MV-4-11 (cell line): Measurements from ENCODE around the gene NABP1.

Experiments used
- DNase-seq: peaks from one replicate; lab custom pipeline; 2025; lab: John Stamatoyannopoulos, UW

The NABP1 gene

DNA sequence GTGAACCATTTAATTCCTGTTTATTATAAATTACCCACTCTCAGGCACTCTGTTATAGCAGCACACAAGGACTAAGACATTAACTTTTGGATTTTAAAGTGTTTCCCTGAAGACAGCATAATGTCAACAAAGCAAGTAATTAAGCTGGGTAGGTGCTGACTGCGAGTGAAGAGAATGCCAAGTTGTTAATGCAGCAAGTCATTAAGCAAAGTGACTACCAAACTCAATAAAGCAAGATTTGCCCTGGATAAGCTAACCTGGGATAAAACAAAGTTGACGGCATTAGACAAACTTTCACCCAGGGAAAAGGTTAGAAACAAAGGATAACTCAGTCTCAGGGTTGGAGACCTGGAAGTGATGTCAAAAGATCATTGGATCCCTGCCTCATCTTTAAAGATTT, 28.4 kb upstream of the NABP1 start:
- no peak for DNase-seq

GRCh38 chr2:191650896-191651773, 26.8 kb upstream of the NABP1 start:
- DNase-seq, result peak; percentile 86

DNA sequence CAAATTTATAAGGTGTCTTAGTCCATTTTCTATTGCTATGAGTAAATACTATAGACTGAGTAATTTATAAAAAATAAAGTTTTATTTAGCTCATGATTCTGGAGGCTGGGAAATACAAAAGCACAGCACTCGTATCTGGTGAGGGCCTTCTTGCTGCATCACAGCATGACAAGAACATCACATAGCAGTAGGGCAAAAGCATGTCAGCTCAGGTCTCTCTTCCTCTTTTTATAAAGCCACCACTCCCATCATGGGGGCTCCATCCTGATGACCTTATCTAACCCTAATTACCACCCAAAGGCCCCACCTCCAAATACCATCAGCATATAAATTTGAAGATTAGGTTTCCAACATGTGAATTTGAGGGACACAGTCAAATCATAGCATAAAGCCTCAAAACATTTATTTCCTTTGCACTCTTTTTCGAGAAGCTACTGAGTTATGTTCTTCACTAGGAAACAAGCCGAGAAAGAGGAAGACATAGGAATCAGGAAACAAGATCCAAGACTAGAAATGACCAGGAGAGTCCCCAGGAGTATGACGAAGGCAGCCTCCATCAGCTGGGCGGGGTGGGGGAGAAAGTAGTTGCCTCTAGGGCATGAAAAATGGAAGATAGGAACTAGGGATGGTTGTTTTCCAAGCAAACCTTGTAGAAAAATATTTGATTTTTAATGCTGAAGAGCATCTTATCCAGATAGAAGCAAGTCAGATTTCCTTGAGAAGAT, 24.1 kb upstream of the NABP1 start:
- peak; percentile 47 for DNase-seq

- no peak for DNase-seq
Observed at GRCh38 chr2:191656391-191656790, 21.5 kb upstream of the NABP1 start.

GRCh38 chr2:191656792-191657191, 21.1 kb upstream of the NABP1 start:
- DNase-seq, result no peak

- no peak for DNase-seq
Observed at GRCh38 chr2:191657977-191658376, 20.0 kb upstream of the NABP1 start.

DNA sequence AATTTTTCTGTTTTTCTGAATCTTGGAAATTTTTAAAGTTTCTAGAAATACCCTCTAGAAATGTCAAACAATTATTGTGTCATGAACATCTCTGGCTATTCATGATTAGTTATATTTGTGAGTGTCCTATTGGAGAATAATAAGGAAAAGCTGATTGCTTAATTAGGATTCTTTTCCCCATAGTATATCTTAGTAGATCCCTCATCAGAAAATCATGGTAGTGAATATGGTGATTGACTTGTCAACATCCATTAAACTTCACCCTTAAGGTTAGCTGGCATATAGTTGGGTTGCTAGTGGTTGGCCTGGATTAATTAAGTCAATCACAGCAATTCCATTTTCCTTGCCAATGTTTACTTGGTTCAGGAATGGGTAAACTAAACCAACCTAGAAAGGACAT, 18.7 kb upstream of the NABP1 start:
- DNase-seq, result no peak

DNA sequence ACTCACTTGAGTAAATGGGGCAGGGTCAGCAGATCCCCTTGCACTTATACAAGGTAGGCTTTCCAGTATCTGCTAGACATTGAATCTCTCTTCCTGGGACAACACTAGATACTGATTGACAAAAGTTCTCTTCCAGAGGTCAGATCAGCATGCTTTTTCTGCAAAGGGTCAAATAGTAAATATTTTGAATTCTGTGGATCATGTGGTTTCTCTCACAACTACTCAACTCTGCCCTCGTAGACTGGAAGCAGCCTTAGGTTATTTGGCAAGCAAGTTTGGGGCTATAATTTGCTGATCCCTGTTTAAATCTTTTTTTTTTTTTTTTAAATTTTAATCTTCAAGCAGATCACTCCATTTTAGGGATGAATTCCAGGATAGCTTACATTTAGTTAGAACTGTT, 17.4 kb upstream of the NABP1 start:
- DNase-seq, result no peak

- DNase-seq, result peak; percentile 39
Observed at GRCh38 chr2:191661097-191661924, 16.6 kb upstream of the NABP1 start.

DNA sequence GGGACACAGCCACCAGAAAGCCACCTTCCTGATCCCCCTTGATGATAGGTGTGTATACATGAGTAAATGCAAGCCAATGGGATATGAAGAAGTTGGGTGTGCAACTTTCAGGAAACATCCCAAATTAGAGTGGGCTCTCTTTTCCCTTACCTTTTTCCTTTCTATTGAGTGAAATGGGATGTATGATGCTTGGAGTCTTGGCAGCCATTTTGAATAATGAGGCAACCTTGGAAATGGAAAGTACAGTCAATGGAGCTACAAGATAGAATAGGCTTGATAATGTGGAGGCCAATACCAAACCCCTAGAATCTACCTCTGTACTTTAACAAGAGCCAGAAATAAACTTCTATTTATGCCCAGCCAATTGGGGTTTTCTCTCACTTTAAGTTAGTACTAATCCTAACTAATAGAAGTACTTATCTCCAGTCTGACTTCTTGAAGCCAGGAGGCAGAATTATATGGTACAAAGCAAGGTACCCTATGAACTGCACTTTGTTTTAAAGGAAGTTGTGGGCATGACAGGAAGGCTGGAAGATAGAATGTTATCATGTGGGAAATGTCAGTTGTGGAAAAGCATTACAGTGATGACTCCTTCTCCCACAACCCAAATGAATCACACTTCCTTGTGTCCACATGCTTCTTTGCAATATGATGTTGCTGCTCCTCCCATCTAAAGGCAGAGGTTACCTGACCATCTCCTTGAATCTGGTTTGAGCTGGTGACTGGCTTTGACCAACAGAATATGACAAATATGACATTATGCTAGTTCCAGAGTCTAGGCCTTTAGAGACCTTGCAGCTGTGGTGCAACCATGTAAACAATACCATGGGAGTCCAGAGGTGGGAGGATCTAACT, 12.9 kb upstream of the NABP1 start:
- peak; percentile 89 for DNase-seq

DNA sequence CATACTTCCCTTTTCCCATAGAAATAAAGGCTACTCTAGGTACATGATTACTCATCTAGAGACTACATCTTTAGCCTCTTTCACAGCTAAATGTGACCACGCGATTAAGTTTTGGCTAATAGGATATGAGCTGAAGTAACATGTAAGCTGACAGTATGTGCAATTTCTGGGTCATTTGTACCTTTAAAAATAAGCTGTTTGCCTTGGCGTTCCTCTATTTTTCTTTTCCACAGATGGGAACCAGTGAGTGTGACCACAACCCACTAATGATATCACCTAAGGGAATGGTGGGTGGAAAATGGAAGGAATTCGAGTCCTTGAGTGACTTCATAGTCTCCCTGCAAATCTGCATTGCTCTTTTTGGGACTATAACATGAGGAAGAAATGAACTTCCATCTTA, 11.7 kb upstream of the NABP1 start:
- peak; percentile 53 for DNase-seq

DNA sequence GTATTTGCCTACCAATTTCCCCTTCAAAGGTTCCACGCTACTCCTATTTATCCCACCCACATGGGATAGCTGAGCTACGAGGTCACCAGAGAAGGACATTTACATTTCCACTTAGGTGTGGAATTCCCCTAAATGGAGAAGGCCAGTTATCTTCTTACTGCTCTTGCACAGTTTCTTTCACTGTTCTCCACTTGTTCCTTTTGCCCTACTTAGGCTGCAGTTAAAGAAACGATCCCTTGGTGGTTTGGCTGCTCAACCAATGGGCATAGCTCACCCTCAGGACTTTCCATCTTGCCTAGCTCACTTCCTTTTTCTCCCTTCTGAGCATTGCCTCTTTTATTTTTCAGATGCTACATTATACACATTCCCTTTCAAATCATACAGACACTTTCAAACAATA, 11.2 kb upstream of the NABP1 start:
- DNase-seq, result peak; percentile 94

DNA sequence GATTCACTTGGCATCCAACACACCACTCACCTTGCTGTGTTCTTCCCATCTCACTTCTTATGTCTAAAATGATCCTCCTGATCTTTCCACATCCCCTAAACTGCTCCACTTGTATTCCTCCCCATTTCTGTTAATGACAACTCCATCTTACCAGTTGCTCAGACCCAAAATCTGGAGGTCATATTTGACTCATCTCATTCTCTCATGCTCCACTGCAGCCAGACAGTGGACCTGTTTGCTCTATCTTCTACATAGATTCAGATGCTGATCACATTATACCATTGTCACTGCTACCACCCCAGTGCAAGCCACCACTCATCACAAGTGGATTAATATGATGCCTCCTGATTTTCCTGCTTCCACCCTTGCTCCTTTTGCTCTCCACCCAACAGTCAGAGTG, 7.9 kb upstream of the NABP1 start:
- no peak for DNase-seq

GRCh38 chr2:191670787-191671186, 7.1 kb upstream of the NABP1 start:
- DNase-seq, result no peak

DNA sequence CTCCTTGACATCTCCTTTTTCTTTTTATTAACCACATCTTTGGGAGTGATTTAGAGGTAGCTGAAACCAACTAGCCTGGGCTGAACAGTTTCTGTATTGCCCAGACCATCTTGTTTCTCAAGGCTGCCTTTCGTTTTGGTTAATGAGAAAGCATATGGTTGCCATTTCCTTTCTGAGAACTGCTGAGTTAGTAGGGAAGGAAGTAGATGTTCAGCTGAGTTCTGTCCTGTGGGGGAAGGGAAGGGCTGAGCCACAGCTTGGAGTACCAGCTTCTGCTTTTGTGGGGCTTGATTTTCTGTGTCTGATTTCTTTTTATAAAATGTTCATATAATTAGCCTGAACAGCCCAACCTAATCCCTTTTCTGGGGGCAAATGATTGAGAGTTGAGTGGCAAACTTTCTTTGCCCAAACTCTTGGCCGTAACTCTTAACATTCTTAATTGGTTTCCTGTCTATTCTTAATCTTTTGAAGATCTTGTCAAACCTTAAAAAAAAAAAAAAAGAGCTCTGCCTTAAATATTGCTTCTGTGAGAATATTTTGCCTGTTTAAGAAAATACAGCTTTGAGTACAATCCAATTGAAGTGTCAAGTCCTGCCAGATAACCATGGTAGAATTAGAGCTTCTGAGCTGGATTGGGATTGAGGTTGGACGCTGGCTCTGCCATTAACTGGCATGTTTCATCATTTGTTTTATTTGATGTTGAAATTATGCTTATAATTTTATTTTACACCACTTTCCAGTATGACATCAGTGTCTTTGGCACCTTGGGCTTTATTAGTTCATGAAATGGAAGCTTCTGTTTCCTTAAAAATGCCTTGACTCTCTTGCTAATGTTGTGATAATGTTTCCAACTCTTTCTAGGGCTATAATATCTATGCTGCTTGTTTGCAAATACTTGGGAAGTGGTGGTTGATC, 1.9 kb upstream of the NABP1 start:
- DNase-seq, result peak; percentile 97

GRCh38 chr2:191676790-191677645, 918 bp upstream of the NABP1 start:
- DNase-seq, result peak; percentile 59

DNA sequence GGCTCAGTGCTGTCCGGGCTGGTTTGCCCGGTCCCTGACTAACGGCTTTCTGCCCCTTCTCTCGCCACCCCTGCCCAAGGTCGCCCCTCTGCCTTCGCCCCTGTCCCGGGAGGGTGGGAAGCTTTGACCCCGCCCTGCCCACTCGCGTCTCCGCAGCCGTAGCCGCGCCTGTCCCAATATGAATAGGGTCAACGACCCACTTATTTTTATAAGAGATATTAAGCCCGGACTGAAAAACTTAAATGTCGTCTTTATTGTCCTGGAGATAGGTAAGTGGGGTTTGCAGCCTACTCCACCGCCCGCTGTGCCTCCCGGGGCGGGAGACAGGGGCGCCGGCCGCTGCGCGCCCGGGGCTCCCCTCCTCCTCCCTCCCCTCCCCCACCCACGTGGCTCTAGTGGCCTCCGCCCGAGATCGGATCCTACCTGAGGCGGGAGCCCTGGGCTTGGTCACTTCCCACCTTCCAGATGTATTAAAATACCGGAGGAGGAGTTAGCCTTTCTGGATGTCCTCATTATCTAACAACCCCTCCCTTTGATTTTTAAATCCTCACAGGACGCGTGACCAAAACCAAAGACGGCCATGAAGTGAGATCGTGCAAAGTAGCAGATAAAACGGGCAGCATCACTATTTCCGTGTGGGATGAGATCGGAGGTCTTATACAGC, 633 bp downstream of the NABP1 start:
- DNase-seq, result peak; percentile 14

GRCh38 chr2:191679818-191680600, 2.1 kb downstream of the NABP1 start:
- peak; percentile 77 for DNase-seq
